Naive B cell (primary cell): ENCODE measurements around the gene STK24. TPM values are rescaled to one million over a fixed set of nuclear protein-coding genes. Genes with fewer than 3 reads are reported as not detected.

Source experiments
- ATAC-seq, 2 donors: fragments of 150-1000 bp; cut with Tn5 transposase; 2 replicates each; pipeline ENCODE4 v1.10.0; 2021; ENCODE audit warnings: low read depth in 2 of 2, mild to moderate bottlenecking in 2 of 2, moderate library complexity in 2 of 2
- DNase-seq: peaks from one replicate; pipeline ENCODE4 v3.0.0; 2022
- H3K27ac Mint-ChIP-seq, 6 donors: one replicate each; pipeline ENCODE4 v1.8.0; 2020 to 2022; ENCODE audit warnings: mild to moderate bottlenecking in 6 of 6, mixed read lengths in 6 of 6, moderate library complexity in 5 of 6, inconsistent platforms in 2 of 6
- H3K27me3 Mint-ChIP-seq, 3 donors: one replicate each; pipeline ENCODE4 v1.8.0; 2021 to 2022; ENCODE audit warnings: mixed read lengths in 3 of 3, mild to moderate bottlenecking in 1 of 3
- H3K36me3 Mint-ChIP-seq, 2 donors: one replicate each; pipeline ENCODE4 v1.8.0; 2020 to 2022; ENCODE audit warnings: mixed read lengths in 2 of 2, inconsistent platforms in 1 of 2, mild to moderate bottlenecking in 1 of 2
- H3K4me1 Mint-ChIP-seq, 3 donors: one replicate each; pipeline ENCODE4 v1.8.0; 2020 to 2022; ENCODE audit warnings: mixed read lengths in 3 of 3, inconsistent platforms in 1 of 3, mild to moderate bottlenecking in 1 of 3, moderate library complexity in 1 of 3
- H3K4me3 Mint-ChIP-seq, 8 donors: one replicate each; pipeline ENCODE4 v1.8.0; 2020 to 2022; ENCODE audit warnings: mild to moderate bottlenecking in 8 of 8, mixed read lengths in 8 of 8, moderate library complexity in 8 of 8, inconsistent platforms in 2 of 8
- H3K9me3 Mint-ChIP-seq, 7 donors: one replicate each; pipeline ENCODE4 v1.8.0; 2020 to 2022; ENCODE audit warnings: mixed read lengths in 7 of 7, mild to moderate bottlenecking in 5 of 7, inconsistent platforms in 2 of 7, moderate library complexity in 1 of 7
- polyA plus RNA-seq, 6 donors: library from polyadenylated mRNA; unstranded; fragments of 300-500 nt; fragmentation: Illumina TruSeq; gene quantifications; one replicate each; pipeline ENCODE4 v1.2.3, GENCODE V29; 2021; ENCODE audit warnings: low read depth in 6 of 6

STK24 gene
- polyA plus RNA-seq, 6 donors from 2014 or later, result 30.2 to 63.1 (median 37.2) TPM

DNA sequence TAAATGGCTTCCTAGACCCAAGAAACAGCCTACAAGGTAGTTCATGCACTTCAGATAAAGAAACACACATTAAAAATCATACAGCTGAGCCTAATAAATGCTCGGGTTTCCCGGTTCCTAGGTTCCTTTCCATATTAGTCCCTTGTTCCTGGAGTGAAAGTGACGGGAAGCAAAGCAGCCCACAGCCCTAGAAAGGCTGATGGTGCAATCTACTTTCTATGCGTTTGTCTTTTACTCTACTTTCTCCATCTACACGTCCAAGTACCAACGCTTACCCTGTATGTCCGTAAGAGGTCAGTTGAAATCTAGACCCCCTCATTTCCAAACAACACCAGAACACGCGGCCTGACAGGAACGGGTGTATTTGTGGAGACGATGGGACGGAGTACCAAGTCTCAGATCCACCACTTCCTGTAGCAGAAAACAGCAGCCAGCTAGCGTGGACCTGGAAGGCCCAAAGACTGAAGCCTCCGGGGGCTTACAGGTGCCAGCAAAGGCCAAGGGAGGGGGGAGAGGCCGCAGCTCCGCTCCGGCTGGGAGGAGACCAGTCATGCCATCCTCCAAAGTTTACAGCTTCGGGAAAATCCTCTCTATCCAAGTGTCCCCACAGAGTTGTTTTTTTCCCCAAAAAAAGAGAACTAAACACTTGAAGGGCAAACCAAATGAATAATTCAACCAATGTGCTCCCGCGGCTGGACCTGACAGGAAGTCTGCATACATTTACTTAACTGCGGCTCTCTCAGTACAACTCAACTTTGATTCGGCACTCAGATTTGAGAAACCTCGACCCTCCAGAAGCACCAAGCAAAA is 34.1 kb downstream of the STK24 start:
- Mint-ChIP-seq H3K9me3 (no peaks in the 10 kb centered on the region), H3K36me3 (no peaks in the 10 kb centered on the region), H3K27ac (peak overlapping the region; percentile 73 to 90 (median 82)), H3K4me1 (peaks cover 52 to 94% (median 90%) of the 10 kb centered on the region in 3 donors), H3K27me3 (no peaks in the 10 kb centered on the region), H3K4me3 (peak overlapping the region; percentile 73 to 90 (median 83))
- ATAC-seq (peak; percentile 64 to 73), DNase-seq (no peak)

DNA sequence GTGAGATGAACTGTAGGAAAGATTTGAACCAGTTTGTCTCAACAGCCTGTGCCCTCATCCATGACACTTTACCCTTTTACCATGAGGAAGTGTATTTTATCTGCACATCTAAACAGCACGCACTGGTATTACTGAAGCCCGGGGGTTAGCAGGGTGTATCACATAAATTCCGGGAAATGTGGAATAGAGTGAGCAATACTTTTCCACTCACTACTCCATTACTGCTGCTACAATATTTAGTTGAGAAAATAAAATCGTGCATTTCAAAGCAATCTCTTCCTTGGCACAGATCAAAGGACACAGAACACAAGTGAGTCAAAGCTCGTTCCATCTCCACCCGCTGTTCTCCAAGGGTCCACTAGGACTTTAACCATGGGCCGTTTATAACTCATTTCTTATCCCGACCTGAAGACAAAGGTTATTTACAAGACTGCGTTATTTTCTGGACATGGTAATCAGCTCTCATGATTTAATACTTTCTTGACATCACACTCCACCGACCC is 35.2 kb downstream of the STK24 start:
- H3K36me3 Mint-ChIP-seq, result no peaks in the 10 kb centered on the region
- H3K4me3 Mint-ChIP-seq, result peak overlapping the region in 6 of 8 donors; percentile 9 to 86 (median 81)
- H3K27me3 Mint-ChIP-seq, result no peaks in the 10 kb centered on the region
- no peaks in the 10 kb centered on the region for H3K9me3 Mint-ChIP-seq
- ATAC-seq (peak; percentile 48 to 50), DNase-seq (no peak)
- H3K4me1 Mint-ChIP-seq, result peaks cover 56 to 92% (median 90%) of the 10 kb centered on the region in 3 donors
- H3K27ac Mint-ChIP-seq, result peak overlapping the region in 3 of 6 donors; percentile 16 to 90 (median 82)

DNA sequence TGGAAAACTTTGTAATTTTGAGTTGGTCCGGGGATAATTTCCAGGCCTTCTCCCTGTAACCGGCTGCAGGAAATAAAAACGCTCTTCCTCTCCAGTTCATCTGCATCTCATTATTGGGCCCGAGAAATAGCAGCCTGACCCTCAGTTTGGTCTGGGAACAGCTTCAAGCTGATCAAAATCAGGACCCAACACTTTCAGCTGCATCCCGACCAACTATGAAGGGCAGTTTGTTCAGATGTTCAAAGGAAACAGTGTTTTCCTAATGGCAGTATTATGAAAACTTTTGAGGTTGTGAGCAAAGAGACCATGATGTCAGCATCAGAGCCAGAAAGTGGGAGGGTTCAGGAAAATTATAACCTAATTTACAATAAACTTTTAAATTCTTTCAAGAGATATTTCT is 35.7 kb downstream of the STK24 start:
- Mint-ChIP-seq H3K36me3 (no peaks in the 10 kb centered on the region), H3K4me1 (peaks cover 59 to 92% (median 90%) of the 10 kb centered on the region in 3 donors), H3K27ac (peak overlapping the region in 3 of 6 donors; percentile 44 to 92 (median 81)), H3K4me3 (peak overlapping the region in 3 of 8 donors; percentile 45 to 86 (median 81)), H3K9me3 (no peaks in the 10 kb centered on the region), H3K27me3 (no peaks in the 10 kb centered on the region)
- ATAC-seq (no peak), DNase-seq (no peak)

DNA sequence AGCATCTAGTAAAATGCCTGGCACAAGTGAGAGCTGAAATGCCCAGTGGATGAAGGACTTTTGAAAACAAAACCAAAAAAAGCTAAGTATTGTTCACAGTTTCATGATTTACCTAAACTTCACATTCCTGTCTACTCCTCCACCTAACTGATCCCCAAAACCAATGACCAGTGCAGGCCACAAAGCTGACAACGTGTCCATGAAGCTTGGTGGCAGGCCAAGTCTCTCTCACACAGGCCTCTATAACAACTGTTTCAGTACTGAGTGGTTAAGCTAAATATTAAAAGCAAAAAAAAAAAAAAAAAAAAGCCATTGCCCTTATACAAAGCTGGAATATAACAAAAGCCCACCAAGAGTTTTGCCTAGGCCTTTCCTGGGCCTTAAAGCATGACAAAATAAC is 36.4 kb downstream of the STK24 start:
- H3K27me3 Mint-ChIP-seq, result no peaks in the 10 kb centered on the region
- H3K4me3 Mint-ChIP-seq, result no peak overlapping the region
- ATAC-seq (no peak), DNase-seq (no peak)
- peaks cover 62 to 92% (median 91%) of the 10 kb centered on the region in 3 donors for H3K4me1 Mint-ChIP-seq
- no peaks in the 10 kb centered on the region for H3K36me3 Mint-ChIP-seq
- H3K27ac Mint-ChIP-seq, result peak overlapping the region in 1 of 6 donors; percentile 44
- no peaks in the 10 kb centered on the region for H3K9me3 Mint-ChIP-seq

DNA sequence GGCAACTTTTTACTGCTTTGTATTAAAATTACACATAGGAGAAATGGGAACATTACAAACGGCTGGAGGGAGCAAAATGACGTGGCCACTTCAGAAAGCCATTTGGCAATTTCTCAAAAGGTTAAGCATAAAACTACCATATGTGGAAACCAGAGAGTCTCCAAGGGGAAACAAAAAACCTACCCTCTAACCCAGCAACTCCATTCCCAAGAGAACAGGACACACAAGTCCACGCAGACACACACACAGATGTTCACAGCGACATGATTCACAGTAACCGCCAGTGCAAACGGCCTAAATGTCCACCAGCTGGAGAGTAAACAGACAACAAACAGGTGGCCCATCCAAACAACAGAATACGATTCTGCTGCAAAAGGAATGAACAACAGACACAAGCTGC is 37.2 kb downstream of the STK24 start:
- Mint-ChIP-seq H3K27ac (peak overlapping the region in 3 of 6 donors; percentile 61 to 73 (median 73)), H3K4me3 (no peak overlapping the region), H3K27me3 (no peaks in the 10 kb centered on the region)

DNA sequence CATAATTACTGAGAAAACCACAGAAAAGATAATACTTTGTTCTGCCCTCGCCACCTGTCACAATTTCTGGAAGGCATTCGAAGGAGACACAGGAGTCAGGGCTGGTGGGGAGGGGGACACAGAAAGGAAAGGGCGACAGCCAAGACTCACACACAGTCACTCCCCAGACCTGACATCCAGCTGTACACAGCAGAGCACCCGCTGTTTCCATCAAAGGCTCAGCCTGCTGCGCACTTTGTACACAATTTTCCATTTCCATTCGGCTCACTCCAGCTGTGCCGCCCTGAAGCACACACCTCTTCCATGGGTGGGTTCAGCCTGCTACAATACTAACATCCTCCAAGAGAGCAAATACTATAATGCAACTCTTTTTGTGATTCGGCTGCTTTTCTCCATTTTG is 38.0 kb downstream of the STK24 start:
- peaks cover 64 to 92% (median 90%) of the 10 kb centered on the region in 3 donors for H3K4me1 Mint-ChIP-seq
- ATAC-seq (no peak), DNase-seq (no peak)
- H3K4me3 Mint-ChIP-seq, result peak overlapping the region in 1 of 8 donors; percentile 27
- no peaks in the 10 kb centered on the region for H3K9me3 Mint-ChIP-seq
- no peaks in the 10 kb centered on the region for H3K27me3 Mint-ChIP-seq
- no peaks in the 10 kb centered on the region for H3K36me3 Mint-ChIP-seq
- H3K27ac Mint-ChIP-seq, result peak overlapping the region in 4 of 6 donors; percentile 14 to 91 (median 72)

More for the DNA sequence above, 37.2 kb downstream of the STK24 start:
- H3K36me3 Mint-ChIP-seq, result no peaks in the 10 kb centered on the region
- no peak for DNase-seq
- peaks cover 63 to 92% (median 90%) of the 10 kb centered on the region in 3 donors for H3K4me1 Mint-ChIP-seq
- no peak for ATAC-seq
- no peaks in the 10 kb centered on the region for H3K9me3 Mint-ChIP-seq

DNA sequence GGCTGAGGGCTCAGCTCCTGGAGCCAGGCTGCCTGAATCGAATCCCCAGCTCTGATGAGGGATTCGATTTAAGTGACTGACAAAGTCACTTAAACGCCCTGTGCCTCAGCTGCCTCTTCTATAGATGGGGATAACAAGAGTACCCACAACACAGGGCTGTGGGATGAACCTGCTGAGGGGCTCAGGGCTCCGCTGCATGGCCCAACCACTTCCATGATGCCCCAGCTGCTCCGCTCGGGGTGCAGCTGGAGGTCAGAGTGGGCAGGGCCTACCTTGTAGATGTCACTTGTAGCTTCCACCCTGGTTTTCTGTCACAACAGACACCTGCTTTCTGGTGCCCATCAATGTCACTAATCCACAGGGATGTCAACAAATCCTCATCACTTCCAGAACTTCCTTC is 39.2 kb downstream of the STK24 start:
- no peaks in the 10 kb centered on the region for H3K9me3 Mint-ChIP-seq
- H3K4me1 Mint-ChIP-seq, result peaks cover 58 to 89% (median 87%) of the 10 kb centered on the region in 3 donors
- peak overlapping the region in 2 of 6 donors; percentile 7 to 53 for H3K27ac Mint-ChIP-seq
- no peak for ATAC-seq
- DNase-seq, result no peak
- no peak overlapping the region for H3K4me3 Mint-ChIP-seq
- H3K36me3 Mint-ChIP-seq, result no peaks in the 10 kb centered on the region
- H3K27me3 Mint-ChIP-seq, result no peaks in the 10 kb centered on the region

DNA sequence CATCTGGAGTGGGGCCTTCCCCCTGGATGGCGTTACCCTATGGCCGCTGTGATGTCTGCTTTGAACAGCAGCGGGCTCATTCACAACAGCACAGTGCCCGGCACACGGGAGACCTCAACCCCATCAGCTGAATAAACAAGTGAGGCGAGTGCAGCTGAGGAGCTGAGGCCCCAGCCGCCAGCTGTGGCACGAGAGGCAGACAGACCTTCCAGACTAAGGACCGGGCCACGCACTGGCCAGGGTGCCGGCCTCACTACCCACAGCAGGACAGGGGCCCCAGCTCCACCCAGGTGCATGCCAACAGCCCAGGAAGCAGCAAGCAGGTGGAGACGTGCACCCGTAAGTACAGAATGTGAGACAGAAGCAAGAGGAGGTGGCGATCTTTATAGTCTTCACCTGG is 39.6 kb downstream of the STK24 start:
- Mint-ChIP-seq H3K36me3 (no peaks in the 10 kb centered on the region), H3K27me3 (no peaks in the 10 kb centered on the region), H3K9me3 (no peaks in the 10 kb centered on the region), H3K4me3 (no peak overlapping the region), H3K4me1 (peaks cover 59 to 89% (median 87%) of the 10 kb centered on the region in 3 donors), H3K27ac (peak overlapping the region in 2 of 6 donors; percentile 53 to 73)
- no peak for ATAC-seq
- no peak for DNase-seq

DNA sequence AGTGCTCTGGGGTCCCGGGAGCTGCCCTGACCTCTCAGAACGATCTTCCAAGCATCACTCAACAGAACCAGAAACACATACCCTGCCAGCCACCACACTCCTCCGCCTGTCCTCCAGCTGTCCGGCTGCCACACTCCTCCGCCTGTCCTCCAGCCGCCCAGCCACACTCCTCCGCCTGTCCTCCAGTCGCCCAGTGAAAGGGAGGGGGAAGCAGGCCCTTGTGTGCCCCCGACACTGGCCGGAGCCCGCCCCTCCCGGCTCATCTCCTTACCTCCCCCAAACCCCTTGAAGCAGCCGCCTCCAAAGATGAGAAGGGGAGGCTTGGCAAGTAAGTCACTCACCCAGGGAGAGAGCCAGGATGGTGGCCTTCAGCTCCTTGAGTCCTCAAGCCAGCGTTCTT is 40.2 kb downstream of the STK24 start:
- peak overlapping the region in 4 of 6 donors; percentile 52 to 91 (median 54) for H3K27ac Mint-ChIP-seq
- H3K27me3 Mint-ChIP-seq, result no peaks in the 10 kb centered on the region
- peaks cover 56 to 89% (median 87%) of the 10 kb centered on the region in 3 donors for H3K4me1 Mint-ChIP-seq
- H3K9me3 Mint-ChIP-seq, result no peaks in the 10 kb centered on the region
- no peak overlapping the region for H3K4me3 Mint-ChIP-seq
- no peaks in the 10 kb centered on the region for H3K36me3 Mint-ChIP-seq
- no peak for ATAC-seq
- DNase-seq, result no peak

DNA sequence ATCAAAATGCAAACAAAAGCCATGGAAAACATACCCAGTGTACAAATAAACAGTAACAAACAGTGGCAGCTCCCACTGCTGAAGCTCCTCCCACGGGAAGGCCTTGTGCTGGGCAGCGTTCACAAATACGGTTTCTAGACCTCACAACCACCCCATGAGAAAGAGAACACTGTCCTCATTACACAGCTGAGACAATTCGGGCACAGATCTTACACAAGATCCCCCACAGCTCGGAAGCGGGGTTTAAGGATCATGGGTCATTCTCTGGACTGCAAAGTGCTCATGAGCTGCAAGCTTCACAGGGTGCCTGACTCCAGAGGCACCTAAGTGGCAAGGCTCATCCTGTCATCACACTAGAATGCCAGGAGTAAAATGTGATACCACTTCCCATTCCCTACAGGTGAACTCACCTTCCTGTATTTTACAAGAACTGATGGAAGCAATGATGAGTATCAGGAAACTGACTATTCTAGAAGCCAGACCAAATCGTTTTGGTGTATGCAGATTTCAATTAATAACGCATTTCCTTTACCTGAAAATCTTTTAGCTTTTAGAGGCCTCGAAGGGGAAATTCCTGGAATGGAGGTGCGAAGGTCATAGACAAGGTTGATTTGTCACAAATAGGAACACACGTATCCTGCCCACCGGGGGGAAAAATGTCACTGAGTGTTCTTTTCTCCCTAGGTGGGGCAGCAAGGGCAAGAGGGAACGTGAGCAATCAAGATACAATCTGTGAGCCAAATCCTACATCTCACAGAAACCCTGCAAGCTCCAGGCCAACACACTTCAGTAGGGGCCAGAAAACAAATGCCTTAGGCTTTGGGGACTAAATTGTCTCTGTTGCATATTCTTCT is 41.2 kb downstream of the STK24 start:
- Mint-ChIP-seq H3K36me3 (no peaks in the 10 kb centered on the region), H3K4me1 (peaks cover 54 to 88% (median 88%) of the 10 kb centered on the region in 3 donors), H3K27me3 (no peaks in the 10 kb centered on the region), H3K4me3 (peak overlapping the region in 1 of 8 donors; percentile 51), H3K27ac (peak overlapping the region in 2 of 6 donors; percentile 44 to 62), H3K9me3 (no peaks in the 10 kb centered on the region)
- ATAC-seq, result no peak
- no peak for DNase-seq

DNA sequence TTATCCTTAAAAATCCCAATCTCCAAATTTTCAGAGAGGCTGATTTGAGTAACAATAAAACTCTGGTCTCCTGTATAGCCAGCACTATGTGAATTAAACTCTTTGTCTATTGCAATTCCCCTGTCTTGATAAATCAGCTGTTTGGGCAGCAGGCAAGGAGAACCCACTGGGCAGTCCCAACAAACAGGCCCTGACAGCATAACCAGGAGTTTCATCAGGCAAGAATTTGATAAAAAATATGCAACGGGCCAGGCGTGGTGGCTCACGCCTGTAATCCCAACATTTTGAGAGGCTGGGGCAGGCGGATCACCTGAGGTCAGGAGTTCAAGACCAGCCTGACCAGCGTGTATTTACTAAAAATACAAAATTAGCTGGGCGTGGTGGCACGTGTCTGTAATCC is 42.1 kb downstream of the STK24 start:
- Mint-ChIP-seq H3K9me3 (no peaks in the 10 kb centered on the region), H3K27me3 (no peaks in the 10 kb centered on the region), H3K4me3 (no peak overlapping the region), H3K4me1 (peaks cover 59 to 88% (median 88%) of the 10 kb centered on the region in 3 donors), H3K36me3 (no peaks in the 10 kb centered on the region), H3K27ac (peak overlapping the region in 2 of 6 donors; percentile 8 to 30)
- no peak for DNase-seq
- no peak for ATAC-seq

DNA sequence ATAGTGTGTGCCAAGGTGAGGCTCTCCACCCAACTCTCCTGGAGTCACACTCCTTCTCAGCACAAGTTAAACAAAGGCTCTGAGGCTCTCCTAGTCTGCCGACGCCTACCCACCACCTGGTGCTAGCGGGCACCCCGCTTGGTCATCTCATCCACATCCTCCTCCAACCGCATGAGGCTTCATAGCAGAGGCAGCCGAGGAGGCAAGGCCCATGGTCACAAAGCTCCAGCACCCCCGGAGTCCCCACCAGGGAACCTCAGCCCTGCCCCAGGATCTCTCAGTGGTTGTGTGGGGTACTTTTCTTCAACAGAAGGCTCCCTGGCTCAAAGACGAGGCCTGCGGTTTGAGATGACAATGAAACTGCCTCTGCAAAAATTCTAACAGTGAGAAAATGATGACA is 43.0 kb downstream of the STK24 start:
- ATAC-seq (no peak), DNase-seq (no peak)
- H3K27me3 Mint-ChIP-seq, result no peaks in the 10 kb centered on the region
- H3K4me3 Mint-ChIP-seq, result no peak overlapping the region
- H3K36me3 Mint-ChIP-seq, result no peaks in the 10 kb centered on the region
- peaks cover 64 to 89% (median 88%) of the 10 kb centered on the region in 3 donors for H3K4me1 Mint-ChIP-seq
- no peaks in the 10 kb centered on the region for H3K9me3 Mint-ChIP-seq
- H3K27ac Mint-ChIP-seq, result peak overlapping the region in 5 of 6 donors; percentile 7 to 92 (median 73)

DNA sequence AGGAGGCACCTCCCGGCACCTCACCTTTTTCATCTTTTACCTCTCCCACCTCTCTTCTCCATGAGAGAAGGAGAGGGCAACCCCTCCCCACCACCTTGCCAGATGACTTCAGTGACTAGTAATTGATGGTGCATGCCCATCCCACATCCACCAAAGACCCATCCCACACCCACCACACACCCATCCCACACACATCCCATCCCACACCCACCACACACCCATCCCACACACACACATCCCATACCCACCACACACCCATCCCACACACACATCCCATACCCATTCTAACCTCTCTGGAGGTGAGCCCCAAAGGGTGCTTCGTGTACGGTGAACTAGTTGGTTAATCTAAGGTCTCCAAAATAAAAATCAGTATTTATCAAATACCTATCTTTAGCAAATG is 44.7 kb downstream of the STK24 start:
- Mint-ChIP-seq H3K27ac (peak overlapping the region in 2 of 6 donors; percentile 18 to 34), H3K4me1 (peaks cover 66 to 91% (median 89%) of the 10 kb centered on the region in 3 donors), H3K9me3 (no peaks in the 10 kb centered on the region), H3K4me3 (peak overlapping the region in 1 of 8 donors; percentile 77), H3K36me3 (no peaks in the 10 kb centered on the region), H3K27me3 (no peaks in the 10 kb centered on the region)
- ATAC-seq, result no peak
- no peak for DNase-seq
